Hepatocyte (in vitro differentiated cells): ENCODE data around the gene CA5B. TPM values are rescaled to one million over a fixed set of nuclear protein-coding genes. Genes with fewer than 3 reads are reported as not detected.

Source experiments
- DNase-seq: peaks from one replicate; pipeline ENCODE4 v3.0.0-alpha.2; 2016; ENCODE audit warnings: low spot score
- H2AFZ ChIP-seq: fragments of 200-600 bp; sonication (generic); 2 replicates; pipeline ENCODE4 v1.6.0; 2016; ENCODE audit warnings: antibody characterized with exemption, mild to moderate bottlenecking
- H3K27ac ChIP-seq: fragments of 200-600 bp; sonication (generic); 2 replicates; pipeline ENCODE4 v1.5.1; 2016; ENCODE audit warnings: mild to moderate bottlenecking
- H3K27me3 ChIP-seq: fragments of 200-600 bp; sonication (generic); 2 replicates; pipeline ENCODE4 v1.6.1; 2016
- H3K36me3 ChIP-seq: fragments of 200-600 bp; sonication (generic); replicated peaks from 2 replicates; pipeline ENCODE4 v1.5.1; 2016; ENCODE audit warnings: low read depth; ENCODE audit not compliant: insufficient read depth
- H3K4me1 ChIP-seq: fragments of 200-600 bp; sonication (generic); 2 replicates; pipeline ENCODE4 v1.5.1; 2016; ENCODE audit warnings: mild to moderate bottlenecking, moderate library complexity; ENCODE audit not compliant: insufficient read depth
- H3K4me2 ChIP-seq: fragments of 200-600 bp; sonication (generic); 2 replicates; pipeline ENCODE4 v1.6.0; 2016
- H3K4me3 ChIP-seq: fragments of 200-600 bp; sonication (generic); 2 replicates; pipeline ENCODE4 v1.5.1; 2016; ENCODE audit warnings: mild to moderate bottlenecking
- H3K79me2 ChIP-seq: fragments of 200-600 bp; sonication (generic); 2 replicates; pipeline ENCODE4 v1.6.0; 2017; ENCODE audit warnings: mild to moderate bottlenecking
- H3K9me2 ChIP-seq: fragments of 200-600 bp; sonication (generic); replicated peaks from 2 replicates; pipeline ENCODE4 v1.6.0; 2017; ENCODE audit warnings: mild to moderate bottlenecking; ENCODE audit not compliant: insufficient read depth
- H3K9me3 ChIP-seq: fragments of 200-600 bp; sonication (generic); 2 replicates; pipeline ENCODE4 v1.5.1; 2016; ENCODE audit warnings: low read depth, mild to moderate bottlenecking
- H4K20me1 ChIP-seq: fragments of 200-600 bp; sonication (generic); 2 replicates; pipeline ENCODE4 v1.6.0; 2016; ENCODE audit warnings: mild to moderate bottlenecking; ENCODE audit not compliant: insufficient read depth, poor library complexity, severe bottlenecking
- EZH2 ChIP-seq: fragments of 200-600 bp; sonication (generic); IDR thresholded peaks from 2 replicates; pipeline ENCODE4 v1.6.1; 2016; ENCODE audit warnings: antibody characterized with exemption, mild to moderate bottlenecking, borderline replicate concordance
- EZH2phosphoT487 ChIP-seq: fragments of 200-600 bp; sonication (generic); IDR thresholded peaks from one replicate; pipeline ENCODE4 v1.6.1; 2018; ENCODE audit warnings: antibody characterized with exemption, mild to moderate bottlenecking, low read depth, moderate library complexity; ENCODE audit not compliant: unreplicated experiment, severe bottlenecking
- WGBS: methylation state at CpG from one replicate; pipeline ENCODE4 v1.1.6; 2016; ENCODE audit warnings: low lambda C conversion rate; ENCODE audit errors: missing lambda C conversion rate; 5-methylcytosine and 5-hydroxymethylcytosine counted together
- polyA plus RNA-seq: library from polyadenylated mRNA; unstranded; fragments of >200 nt; fragmentation: Nextera tagmentation; extraction: Ambion mirVana; gene quantifications from 2 replicates; pipeline ENCODE4 v1.2.1, GENCODE V29; 2016
- total RNA-seq: library from RNA; depleted of rRNA; stranded (reverse); fragments of >200 nt; gene quantifications from 2 replicates; pipeline ENCODE4 v1.2.3, GENCODE V29; 2014
- TF ChIP-seq, protein P1 (sequence below): fragments of 200-600 bp; sonication (generic); IDR thresholded peaks from 2 replicates; pipeline ENCODE4 v1.5.1; 2016; ENCODE audit warnings: antibody characterized with exemption, mild to moderate bottlenecking; ENCODE audit not compliant: poor library complexity

CA5B gene
- total and polyA plus RNA-seq, 2 experiments from 2014 or later: 6.8 to 11.1 TPM

DNA sequence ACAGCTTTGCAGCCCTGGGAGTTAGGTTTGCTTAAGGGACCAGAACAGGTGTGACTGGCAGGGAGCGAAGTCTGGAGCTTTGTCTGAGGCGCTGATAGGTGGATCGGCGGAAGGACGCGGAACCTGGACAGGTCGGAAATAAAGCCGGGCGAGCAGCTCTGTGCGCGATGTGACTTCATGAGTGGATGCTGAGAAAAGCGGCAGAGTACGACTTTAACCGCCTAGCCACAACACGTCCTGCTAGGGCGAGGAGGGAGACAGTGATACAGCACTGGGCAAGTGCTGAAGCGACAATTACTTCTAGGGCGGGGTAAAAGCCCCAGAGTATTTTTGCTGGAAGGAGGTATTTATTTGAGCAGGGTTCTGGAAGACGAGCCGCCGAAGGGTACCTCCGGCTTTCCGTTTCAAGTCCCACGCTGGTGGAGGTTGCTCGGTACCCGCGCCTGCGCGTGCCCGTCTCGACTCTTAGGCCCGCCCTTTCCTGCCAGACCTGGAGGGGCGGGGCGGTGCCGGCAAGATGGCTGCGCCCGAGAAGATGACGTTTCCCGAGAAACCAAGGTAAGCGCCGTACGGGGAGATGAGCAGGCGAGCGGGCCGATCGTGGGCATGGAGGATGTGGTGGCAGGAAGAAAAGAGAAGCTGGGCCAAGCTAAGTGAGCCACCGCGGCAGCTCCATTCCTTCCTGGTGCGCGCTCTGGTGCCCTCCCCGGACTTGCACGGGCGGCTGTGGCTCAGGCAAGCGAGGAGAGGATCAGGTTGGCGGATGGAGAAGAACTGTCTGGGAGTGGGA is 52.1 kb downstream of the CA5B start, which contains the start of gene ZRSR2:
Gene ZRSR2 (plus strand): TSS at position 506 of the 790 bp plus-strand sequence. CDS start 12 bp downstream, at position 518.
- peak within 1 kb of the TSS; percentile 49 for H3K4me3 ChIP-seq

DNA sequence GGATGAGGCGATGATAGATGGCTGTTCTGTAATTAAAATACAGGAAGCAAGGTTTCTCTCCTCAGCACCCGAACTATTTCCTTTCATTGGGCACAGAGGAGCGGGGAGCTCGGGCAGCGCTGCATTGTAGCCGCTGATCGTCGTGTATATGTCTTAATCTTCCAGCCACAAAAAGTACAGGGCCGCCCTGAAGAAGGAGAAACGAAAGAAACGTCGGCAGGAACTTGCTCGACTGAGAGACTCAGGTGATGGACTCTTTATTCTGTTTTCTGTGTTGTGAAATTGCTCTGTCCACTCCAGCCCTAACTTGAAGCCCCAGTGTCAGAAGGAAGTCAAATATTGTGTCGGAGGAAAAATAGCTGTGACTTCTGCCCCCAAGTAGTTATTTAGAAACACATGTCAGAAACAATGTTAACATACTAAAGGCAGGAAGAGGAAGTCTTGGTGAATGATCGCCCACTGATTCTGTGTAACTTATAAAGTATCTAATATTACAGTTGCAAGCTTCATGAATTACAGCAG is 52.8 kb downstream of the CA5B start:
- Histone ChIP-seq H3K9me2 (no peaks in the 10 kb centered on the region), H3K27me3 (no peaks in the 10 kb centered on the region), H3K4me2 (peak overlapping the region; percentile 81), H3K9me3 (no peaks in the 10 kb centered on the region), H3K4me3 (peak overlapping the region; percentile 49), H3K36me3 (no peaks in the 10 kb centered on the region), H3K79me2 (peaks cover 33% of the 10 kb centered on the region), H4K20me1 (no peaks in the 10 kb centered on the region), H3K27ac (peak overlapping the region; percentile 83), H2AFZ (peak overlapping the region; percentile 80), H3K4me1 (no peaks in the 10 kb centered on the region)
- DNase-seq: peak; percentile 4
- TF ChIP-seq EZH2phosphoT487: no peak
- TF ChIP-seq, protein P1, sequence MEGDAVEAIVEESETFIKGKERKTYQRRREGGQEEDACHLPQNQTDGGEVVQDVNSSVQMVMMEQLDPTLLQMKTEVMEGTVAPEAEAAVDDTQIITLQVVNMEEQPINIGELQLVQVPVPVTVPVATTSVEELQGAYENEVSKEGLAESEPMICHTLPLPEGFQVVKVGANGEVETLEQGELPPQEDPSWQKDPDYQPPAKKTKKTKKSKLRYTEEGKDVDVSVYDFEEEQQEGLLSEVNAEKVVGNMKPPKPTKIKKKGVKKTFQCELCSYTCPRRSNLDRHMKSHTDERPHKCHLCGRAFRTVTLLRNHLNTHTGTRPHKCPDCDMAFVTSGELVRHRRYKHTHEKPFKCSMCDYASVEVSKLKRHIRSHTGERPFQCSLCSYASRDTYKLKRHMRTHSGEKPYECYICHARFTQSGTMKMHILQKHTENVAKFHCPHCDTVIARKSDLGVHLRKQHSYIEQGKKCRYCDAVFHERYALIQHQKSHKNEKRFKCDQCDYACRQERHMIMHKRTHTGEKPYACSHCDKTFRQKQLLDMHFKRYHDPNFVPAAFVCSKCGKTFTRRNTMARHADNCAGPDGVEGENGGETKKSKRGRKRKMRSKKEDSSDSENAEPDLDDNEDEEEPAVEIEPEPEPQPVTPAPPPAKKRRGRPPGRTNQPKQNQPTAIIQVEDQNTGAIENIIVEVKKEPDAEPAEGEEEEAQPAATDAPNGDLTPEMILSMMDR: peak; percentile 7
- no peak for TF ChIP-seq EZH2
- WGBS: 4% methylated on average over 15 of the region's 15 CpGs

More for the DNA sequence above, 52.1 kb downstream of the CA5B start, which contains the start of gene ZRSR2:
- H3K4me2 ChIP-seq: peak within 1 kb of the TSS; percentile 81
- H3K27ac ChIP-seq: peak within 1 kb of the TSS; percentile 83
- no peaks in the 10 kb centered on the region for H3K9me3 ChIP-seq
- no peaks in the 10 kb centered on the region for H3K27me3 ChIP-seq
- H2AFZ ChIP-seq: peak within 1 kb of the TSS; percentile 80
- no peaks in the 10 kb centered on the region for H3K4me1 ChIP-seq
- no peaks in the 10 kb centered on the region for H3K9me2 ChIP-seq
- no peaks in the 10 kb centered on the region for H4K20me1 ChIP-seq
- no peak for TF ChIP-seq EZH2
- TF ChIP-seq EZH2phosphoT487: no peak
- H3K36me3 ChIP-seq: no peaks in the 10 kb centered on the region
- H3K79me2 ChIP-seq: peaks cover 27% of the 10 kb centered on the region
- under 1% methylated on average over 55 of the region's 55 CpGs for WGBS
- peak; percentile 94 for DNase-seq

DNA sequence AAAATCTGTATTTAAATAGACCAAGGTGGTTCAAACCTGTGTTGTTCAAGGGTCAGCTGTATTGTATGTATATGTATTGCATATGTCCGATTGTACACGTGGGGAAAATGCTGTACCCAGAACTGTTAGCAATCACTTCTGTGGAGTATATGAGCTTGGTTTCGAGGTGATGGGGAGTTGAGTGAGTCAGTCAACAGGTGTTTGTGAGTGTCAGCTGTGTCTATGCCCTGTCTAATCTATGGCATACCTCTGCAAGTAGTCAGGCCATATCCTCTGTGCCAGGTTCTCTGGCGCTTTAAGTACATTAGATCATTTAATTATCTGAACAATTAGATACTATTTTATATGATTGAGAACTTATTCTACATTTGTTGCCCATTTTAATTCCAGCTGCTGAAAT is 59.6 kb downstream of the CA5B start:
- H2AFZ ChIP-seq: no peak overlapping the region
- H3K36me3 ChIP-seq: peaks cover 2% of the 10 kb centered on the region
- 97% methylated on average over 4 of the region's 4 CpGs for WGBS
- H3K79me2 ChIP-seq: peaks cover 42% of the 10 kb centered on the region
- H3K9me3 ChIP-seq: no peaks in the 10 kb centered on the region
- DNase-seq: no peak
- TF ChIP-seq, protein P1: no peak
- no peak for TF ChIP-seq EZH2
- TF ChIP-seq EZH2phosphoT487: no peak
- no peaks in the 10 kb centered on the region for H3K9me2 ChIP-seq
- H3K4me3 ChIP-seq: no peak overlapping the region
- H3K27ac ChIP-seq: no peak overlapping the region
- no peaks in the 10 kb centered on the region for H3K4me1 ChIP-seq
- H4K20me1 ChIP-seq: no peaks in the 10 kb centered on the region
- H3K4me2 ChIP-seq: no peak overlapping the region
- no peaks in the 10 kb centered on the region for H3K27me3 ChIP-seq

DNA sequence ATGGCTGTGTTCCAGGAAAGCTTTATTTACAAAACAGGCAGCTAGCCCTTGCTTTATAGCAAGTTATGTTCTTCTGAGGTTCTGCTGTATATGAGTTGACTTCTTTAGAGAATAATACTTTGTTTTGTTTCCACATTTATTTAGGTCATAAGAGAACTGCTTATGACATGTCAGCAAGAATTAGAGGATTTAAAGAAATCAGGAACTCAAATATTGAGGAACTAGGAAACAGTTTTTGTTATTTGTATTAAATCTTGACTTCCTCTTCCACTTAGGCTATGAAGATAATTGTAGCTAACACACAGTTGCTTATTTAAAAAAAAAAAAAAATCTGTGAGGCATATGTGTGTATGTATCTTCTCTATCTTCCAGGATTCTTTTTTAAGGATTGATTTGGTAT is 66.5 kb downstream of the CA5B start:
- TF ChIP-seq, protein P1: no peak
- TF ChIP-seq EZH2phosphoT487 (no peak), EZH2 (no peak)
- Histone ChIP-seq H3K79me2 (no peaks in the 10 kb centered on the region), H3K9me3 (no peaks in the 10 kb centered on the region), H3K36me3 (peaks cover 2% of the 10 kb centered on the region), H3K9me2 (no peaks in the 10 kb centered on the region), H3K27ac (no peak overlapping the region), H3K4me3 (no peak overlapping the region), H3K4me1 (no peaks in the 10 kb centered on the region), H2AFZ (no peak overlapping the region), H4K20me1 (no peaks in the 10 kb centered on the region), H3K4me2 (no peak overlapping the region), H3K27me3 (no peaks in the 10 kb centered on the region)
- DNase-seq: no peak
